T-helper 1 cell treated with Interleukin-12 subunit alpha and Interleukin-12 subunit beta and Interleukin-4 antibody, amounts not matched to agents 30 μg/mL and 1 μg/mL, for 36 hours (primary cell): ENCODE results near the gene HMGN1.
"Not testable (repeated sequence)": the region's sequence is repeated elsewhere in the genome, so short reads cannot be mapped to it uniquely, and the experiment has no call there.

Source experiments
- H3K27ac Mint-ChIP-seq: one replicate; pipeline ENCODE4 v1.8.0; 2021; ENCODE audit warnings: mild to moderate bottlenecking, mixed read lengths
- H3K27me3 Mint-ChIP-seq: one replicate; pipeline ENCODE4 v1.8.0; 2021; ENCODE audit warnings: low read depth, mixed read lengths
- H3K36me3 Mint-ChIP-seq: one replicate; pipeline ENCODE4 v1.8.0; 2021; ENCODE audit warnings: low read depth, mixed read lengths
- H3K4me1 Mint-ChIP-seq: one replicate; pipeline ENCODE4 v1.8.0; 2021; ENCODE audit warnings: low read depth, mixed read lengths
- H3K4me3 Mint-ChIP-seq: one replicate; pipeline ENCODE4 v1.8.0; 2021; ENCODE audit warnings: mild to moderate bottlenecking, moderate library complexity, mixed read lengths
- H3K9me3 Mint-ChIP-seq: one replicate; pipeline ENCODE4 v1.8.0; 2021; ENCODE audit warnings: mixed read lengths

Gene HMGN1, protein sequence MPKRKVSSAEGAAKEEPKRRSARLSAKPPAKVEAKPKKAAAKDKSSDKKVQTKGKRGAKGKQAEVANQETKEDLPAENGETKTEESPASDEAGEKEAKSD

DNA sequence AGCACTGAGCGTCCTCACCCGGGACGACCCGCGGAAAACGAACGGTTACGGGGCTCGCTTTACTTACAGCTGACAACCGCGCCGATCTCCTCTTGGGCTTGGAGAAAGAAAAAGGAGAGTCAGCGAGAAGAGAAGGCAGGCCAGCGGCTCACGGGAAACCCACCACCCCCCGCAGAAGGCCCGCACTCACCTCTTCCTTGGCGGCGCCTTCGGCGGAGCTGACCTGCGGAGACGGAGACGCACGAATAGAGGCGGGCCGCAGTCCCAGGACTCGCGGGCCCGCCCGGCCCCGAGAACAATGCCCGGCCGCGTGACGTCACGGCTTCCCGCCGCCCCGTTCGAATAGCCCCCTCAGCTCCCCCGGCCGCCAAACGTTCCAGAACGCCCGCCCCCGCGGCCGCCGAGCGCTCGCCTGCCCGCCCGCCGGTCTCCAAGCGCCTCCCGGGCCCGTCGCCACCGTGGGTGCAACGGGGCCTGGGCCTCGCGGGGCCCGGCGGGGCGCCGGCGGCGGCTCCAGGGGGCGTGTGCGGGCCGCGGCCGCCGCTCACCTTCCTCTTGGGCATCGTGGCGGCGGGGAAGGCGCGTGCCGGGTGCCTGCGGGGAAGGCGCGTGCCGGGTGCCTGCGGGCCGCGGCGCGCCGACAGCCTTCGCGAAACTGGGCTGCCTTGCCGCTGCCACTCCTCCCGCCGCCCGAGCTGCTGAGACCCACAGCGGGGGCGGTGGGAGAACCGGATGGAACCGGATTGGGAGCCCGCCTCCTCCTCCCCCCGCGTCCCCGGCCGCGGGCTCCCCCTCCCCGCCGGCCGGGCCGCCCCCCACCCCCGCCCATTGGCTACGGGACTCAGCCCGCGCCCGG, at the start of gene HMGN1:
Gene HMGN1 (minus strand): TSS at position 734 of the 856 bp plus-strand sequence. CDS start 171 bp downstream, at position 563.
- peak within 1 kb of the TSS; percentile 99 for H3K27ac Mint-ChIP-seq
- H3K4me1 Mint-ChIP-seq: peaks cover 42% of the 10 kb centered on the region
- H3K9me3 Mint-ChIP-seq: no peaks in the 10 kb centered on the region
- H3K27me3 Mint-ChIP-seq: peaks cover 6% of the 10 kb centered on the region
- peak within 1 kb of the TSS; percentile 96 for H3K4me3 Mint-ChIP-seq
- peaks cover 29% of the 10 kb centered on the region for H3K36me3 Mint-ChIP-seq

DNA sequence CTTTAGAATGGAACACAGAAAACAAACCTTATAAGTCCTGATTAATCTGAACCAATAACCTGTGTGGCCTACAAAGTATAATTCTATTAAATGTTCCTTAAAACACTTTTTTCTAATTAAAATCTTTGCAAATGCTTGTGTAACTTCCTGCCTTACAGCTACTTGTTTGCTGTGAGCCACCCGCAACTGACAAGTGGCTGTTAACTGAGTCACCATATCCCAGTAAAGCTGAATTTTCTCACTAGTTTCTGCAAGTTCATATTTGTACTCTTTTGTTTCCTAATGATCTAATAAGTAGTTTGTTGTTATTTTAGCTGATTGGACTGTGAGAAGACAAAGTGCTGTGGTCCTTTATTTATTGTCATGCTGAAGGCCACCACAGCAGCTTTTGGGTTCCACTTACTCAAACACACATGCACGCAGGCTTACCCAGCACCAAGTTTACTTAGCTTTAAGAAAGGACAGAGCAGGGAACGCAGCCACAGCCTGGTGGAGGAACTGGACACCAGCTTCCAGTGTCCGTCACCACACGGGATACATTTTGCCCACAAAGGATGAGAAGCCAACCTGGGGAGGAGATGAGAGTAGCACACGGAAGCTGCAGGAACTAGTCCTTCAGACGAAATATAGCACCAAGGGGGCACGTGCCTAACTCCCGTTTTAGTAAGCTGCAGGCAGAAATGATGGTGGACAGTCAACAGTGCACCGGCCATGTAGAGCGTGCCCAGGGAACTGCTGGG, 48.9 kb upstream of the HMGN1 start:
- no peak overlapping the region for H3K27ac Mint-ChIP-seq
- H3K27me3 Mint-ChIP-seq: no peaks in the 10 kb centered on the region
- no peak overlapping the region for H3K4me3 Mint-ChIP-seq
- no peaks in the 10 kb centered on the region for H3K4me1 Mint-ChIP-seq
- no peaks in the 10 kb centered on the region for H3K9me3 Mint-ChIP-seq
- H3K36me3 Mint-ChIP-seq: peaks cover 9% of the 10 kb centered on the region

DNA sequence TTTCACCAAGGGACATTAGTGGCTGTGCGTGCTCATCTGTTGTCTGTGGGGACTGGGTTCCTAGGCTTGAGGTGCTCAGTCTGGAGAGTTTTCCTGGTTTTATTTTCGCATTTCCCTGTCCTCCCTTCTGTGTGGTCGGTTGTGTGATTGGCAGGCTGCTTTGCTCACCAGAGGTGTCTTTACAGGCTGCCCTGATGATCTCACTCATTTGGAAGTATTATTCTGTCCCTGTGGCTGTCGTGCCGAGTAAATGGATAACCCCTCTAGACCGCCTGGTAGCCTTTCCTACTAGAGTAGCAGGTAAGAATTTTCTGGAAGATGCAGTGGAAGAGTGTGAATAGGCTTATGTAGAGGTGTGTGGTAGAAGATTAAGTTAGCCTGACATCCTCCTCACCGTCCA, 44.1 kb upstream of the HMGN1 start:
- no peak overlapping the region for H3K27ac Mint-ChIP-seq
- no peaks in the 10 kb centered on the region for H3K9me3 Mint-ChIP-seq
- peaks cover 12% of the 10 kb centered on the region for H3K4me1 Mint-ChIP-seq
- H3K27me3 Mint-ChIP-seq: no peaks in the 10 kb centered on the region
- peaks cover 14% of the 10 kb centered on the region for H3K36me3 Mint-ChIP-seq
- H3K4me3 Mint-ChIP-seq: no peak overlapping the region

DNA sequence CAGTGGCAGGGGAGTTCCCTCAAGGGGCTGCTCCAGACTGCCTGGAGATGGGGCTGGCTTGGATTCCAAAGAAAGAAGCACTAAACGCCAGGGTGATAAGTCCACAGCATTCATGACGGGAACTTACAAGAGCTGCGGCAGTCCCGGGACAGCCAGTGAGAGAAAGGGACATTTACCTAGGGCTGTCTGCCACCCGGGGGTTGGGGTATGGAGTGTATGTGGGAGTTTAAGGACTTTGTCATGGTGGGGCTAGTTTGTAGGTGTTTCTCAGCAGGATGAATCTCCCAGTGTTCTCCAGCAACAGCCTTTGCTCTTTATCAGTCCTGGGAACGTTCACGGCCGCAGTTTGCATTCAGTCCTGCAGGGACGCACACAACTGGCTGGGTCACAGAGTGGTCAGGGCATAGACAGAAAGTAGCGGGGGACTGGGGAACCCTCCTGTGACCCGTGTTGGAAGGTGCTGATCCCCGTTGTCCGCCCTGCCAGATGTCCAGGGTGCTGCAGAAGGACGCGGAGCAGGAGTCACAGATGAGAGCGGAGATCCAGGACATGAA, 41.4 kb upstream of the HMGN1 start:
- Mint-ChIP-seq H3K4me3 (no peak overlapping the region), H3K4me1 (peaks cover 19% of the 10 kb centered on the region), H3K27me3 (no peaks in the 10 kb centered on the region), H3K9me3 (no peaks in the 10 kb centered on the region), H3K27ac (no peak overlapping the region), H3K36me3 (peaks cover 9% of the 10 kb centered on the region)

DNA sequence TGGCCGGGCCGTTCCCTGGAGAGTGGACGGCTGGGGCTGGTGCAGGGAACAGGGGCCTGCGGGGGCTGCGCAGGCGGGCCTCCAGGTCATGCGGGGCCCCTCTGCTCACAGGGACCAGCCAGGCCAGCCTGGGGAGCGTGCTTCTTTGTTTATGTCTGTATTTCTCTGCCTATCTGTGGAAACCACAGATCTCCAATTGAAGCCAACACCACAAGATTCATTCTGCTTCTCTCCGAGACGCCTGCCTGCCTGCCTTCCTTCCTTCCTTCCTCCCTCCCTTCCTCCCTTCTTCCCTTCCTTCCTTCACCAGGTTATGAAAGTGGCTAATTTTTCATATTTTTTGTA, 39.9 kb upstream of the HMGN1 start:
- Mint-ChIP-seq H3K4me1 (peaks cover 24% of the 10 kb centered on the region), H3K27me3 (no peaks in the 10 kb centered on the region), H3K9me3 (no peaks in the 10 kb centered on the region), H3K4me3 (peak overlapping the region; percentile 49), H3K36me3 (peaks cover 7% of the 10 kb centered on the region), H3K27ac (no peak overlapping the region)

DNA sequence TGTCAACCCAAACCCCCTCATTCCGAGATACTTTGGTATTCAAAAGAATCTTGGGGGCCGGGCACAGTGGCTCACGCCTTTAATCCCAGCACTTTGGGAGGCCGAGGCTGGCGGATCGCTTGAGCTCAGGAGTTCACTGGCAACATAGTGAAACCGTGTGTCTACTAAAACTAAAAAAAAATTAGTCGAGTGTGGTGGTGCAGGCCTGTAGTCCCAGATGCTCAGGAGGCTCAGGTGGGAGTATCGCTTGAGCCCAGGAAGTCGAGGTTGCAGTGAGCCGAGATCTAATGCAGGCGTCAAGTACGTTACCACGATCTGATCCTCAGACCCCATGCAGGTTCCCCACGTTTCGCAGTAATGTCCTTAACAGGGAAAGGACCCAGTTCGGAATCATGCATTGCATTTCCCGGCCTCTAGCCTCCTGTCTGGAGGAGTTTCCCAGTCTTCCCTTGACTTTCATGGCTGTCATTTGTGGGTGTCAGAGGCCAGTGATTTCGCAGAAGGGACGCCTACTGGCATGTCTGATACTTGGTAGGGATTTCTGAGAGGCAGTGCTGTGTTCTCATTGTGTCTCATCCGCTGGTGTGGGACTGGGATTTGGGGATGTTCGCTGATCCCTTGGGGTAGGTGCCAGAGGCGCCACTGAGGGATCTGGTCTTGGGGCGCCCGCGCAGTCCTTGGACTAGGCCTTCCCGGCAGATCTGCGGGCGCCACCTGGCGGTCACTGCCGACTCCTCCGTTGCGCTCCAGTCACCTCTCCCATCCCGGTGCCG, 39.3 kb upstream of the HMGN1 start:
- Mint-ChIP-seq H3K4me3 (peak overlapping the region; percentile 84), H3K4me1 (peaks cover 24% of the 10 kb centered on the region), H3K9me3 (no peaks in the 10 kb centered on the region), H3K36me3 (peaks cover 7% of the 10 kb centered on the region), H3K27me3 (no peaks in the 10 kb centered on the region), H3K27ac (peak overlapping the region; percentile 84)

DNA sequence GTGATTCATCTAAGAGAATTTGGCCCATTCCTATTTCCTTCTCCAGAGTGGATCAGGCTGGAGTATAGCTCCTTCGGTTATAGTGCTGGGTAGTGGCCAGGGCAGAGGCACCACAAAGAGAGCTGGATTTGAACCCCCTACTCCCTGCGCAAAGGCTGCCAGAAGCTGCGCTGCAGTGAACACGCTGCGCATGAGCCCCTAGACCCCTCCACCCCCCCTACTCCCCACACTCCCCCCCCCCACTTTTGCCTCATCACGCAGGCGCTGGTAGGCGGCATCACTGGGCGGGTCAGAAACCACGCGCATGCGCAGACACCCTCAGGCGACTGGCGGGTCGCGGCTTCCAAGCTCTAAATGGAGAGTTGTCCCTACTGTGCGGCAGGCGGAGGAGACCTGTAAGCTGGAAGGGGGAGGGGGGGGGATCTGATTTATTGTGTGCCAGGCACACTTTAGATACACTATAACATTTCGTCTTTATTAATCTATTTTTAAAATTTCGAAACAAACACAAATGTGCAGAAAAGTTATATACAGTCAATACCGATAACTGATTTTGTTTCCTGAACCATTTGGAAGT, 38.7 kb upstream of the HMGN1 start:
- H3K4me1 Mint-ChIP-seq: peaks cover 24% of the 10 kb centered on the region
- H3K27me3 Mint-ChIP-seq: no peaks in the 10 kb centered on the region

DNA sequence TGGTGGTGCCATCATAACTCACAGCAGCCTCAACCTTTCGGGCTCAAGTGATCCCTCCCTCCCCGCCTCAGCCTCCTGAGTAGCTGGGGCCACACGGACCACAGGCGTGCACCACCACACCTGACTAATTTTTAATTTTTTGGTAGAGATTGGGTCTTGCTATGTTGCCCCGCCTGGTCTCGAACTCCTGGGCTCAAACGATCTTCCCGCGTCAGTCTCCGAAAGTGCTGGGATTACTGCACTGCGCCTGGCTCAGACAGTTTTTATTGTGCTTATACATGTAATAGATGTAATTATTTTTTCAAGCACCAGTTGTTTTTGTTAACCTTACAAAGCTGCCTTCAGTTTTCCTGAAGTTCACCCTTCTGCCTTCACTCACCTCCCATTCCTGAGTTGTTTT, 38.0 kb upstream of the HMGN1 start:
- peaks cover 26% of the 10 kb centered on the region for H3K4me1 Mint-ChIP-seq
- H3K27ac Mint-ChIP-seq: no peak overlapping the region
- no peaks in the 10 kb centered on the region for H3K27me3 Mint-ChIP-seq

More for the DNA sequence above, 38.7 kb upstream of the HMGN1 start:
- Mint-ChIP-seq H3K27ac (peak overlapping the region; percentile 84), H3K4me3 (peak overlapping the region; percentile 84), H3K9me3 (no peaks in the 10 kb centered on the region), H3K36me3 (peaks cover 3% of the 10 kb centered on the region)

DNA sequence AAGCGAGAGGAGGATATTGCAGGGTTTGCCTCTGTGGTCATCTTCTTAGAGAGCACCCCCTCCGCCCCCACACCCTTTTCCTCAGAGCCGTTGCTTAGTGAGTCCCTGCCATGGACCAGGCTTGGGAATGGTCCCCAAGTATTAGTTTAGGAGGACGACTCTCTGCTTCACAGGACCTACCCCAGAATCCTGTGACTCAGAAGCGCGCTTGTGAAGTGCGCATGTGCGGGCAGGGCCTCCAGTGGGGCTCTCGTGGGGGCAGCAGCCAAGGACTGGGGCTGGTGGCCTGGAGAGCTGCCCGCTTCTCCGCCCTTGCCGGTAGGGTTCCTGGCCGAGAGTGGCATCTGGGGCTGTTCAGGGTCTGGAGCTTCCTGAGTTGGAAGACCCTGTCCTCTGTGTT, 37.3 kb upstream of the HMGN1 start:
- peak overlapping the region; percentile 77 for H3K27ac Mint-ChIP-seq
- H3K4me3 Mint-ChIP-seq: peak overlapping the region; percentile 54
- no peaks in the 10 kb centered on the region for H3K9me3 Mint-ChIP-seq
- no peaks in the 10 kb centered on the region for H3K27me3 Mint-ChIP-seq
- peaks cover 28% of the 10 kb centered on the region for H3K4me1 Mint-ChIP-seq
- H3K36me3 Mint-ChIP-seq: peaks cover 6% of the 10 kb centered on the region

More for the DNA sequence above, 38.0 kb upstream of the HMGN1 start:
- Mint-ChIP-seq H3K9me3 (no peaks in the 10 kb centered on the region), H3K36me3 (peaks cover 6% of the 10 kb centered on the region), H3K4me3 (peak overlapping the region; percentile 84)

DNA sequence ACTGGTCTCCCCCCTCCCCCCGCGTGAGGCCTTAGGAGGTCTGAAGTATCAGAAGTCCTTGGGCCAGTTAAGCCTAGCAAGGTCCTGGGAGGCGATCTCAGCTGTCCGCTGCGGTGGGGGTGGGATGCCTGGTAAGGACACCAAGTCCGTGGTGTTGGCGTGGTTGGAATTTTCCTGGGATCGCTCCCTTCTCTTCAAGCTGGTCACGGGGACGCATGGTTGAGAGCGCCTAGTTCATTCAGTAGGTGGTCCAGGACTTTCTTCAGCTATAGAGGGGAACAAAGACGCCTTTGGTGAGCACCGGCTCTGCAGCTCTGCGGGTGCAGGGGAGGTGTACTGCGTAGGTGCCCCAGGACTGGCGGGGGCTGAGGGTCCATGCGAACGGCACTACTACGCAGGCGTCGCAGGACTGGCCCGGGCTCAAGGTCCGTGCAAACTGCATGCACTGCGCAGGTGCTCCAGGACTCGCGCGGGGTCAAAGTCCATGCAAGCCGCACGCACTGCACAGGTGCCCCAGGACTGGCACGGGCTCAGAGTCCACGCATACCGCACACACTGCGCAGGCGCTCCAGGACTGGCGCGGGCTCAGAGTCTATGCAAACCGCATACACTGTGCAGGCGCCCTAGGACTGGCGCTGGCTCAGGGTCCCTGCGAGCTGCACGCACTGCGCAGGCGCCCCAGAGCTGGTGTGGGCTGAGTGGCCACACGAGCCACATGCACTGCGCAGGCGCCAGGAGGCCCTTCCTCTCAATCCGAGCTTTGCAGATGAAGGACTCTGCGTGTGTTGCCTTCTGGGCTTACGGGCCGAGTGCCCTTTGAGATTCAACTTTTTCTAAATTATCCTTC, 36.6 kb upstream of the HMGN1 start:
- H3K4me1 Mint-ChIP-seq: peaks cover 32% of the 10 kb centered on the region
- no peaks in the 10 kb centered on the region for H3K9me3 Mint-ChIP-seq
- no peaks in the 10 kb centered on the region for H3K27me3 Mint-ChIP-seq
- H3K4me3 Mint-ChIP-seq: peak overlapping the region; percentile 54
- H3K27ac Mint-ChIP-seq: peak overlapping the region; percentile 77
- H3K36me3 Mint-ChIP-seq: peaks cover 5% of the 10 kb centered on the region

DNA sequence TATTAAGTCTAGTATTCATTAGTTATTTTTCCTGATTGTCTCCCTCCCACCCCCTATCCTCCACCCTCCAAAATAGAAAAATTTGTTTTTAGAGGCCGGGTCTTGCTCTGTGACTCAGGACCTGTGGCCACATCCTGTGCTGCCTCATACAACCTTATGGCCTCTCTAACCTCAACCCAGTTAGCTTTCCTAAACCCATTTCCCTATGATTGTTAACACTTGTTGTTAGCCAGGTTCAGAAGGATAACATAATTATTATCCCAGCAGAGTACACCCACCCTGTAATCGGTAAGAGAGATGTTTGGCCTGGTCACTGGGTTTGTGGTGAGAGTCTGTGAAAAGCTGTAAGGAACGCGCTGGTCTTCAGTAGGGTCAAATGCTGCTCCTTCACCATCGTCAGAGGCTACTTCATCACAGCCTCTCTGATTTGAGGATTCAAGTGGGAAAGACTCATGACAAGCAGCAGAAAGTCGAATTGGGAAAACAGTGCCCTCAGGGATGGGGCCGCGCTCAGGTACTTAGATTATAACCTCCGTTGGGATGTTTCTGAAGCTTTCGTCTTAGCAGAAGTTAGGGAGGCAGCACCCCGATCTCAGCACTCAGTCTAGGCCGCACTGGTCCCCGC, 35.9 kb upstream of the HMGN1 start:
- H3K4me1 Mint-ChIP-seq: peaks cover 32% of the 10 kb centered on the region
- H3K36me3 Mint-ChIP-seq: peaks cover 3% of the 10 kb centered on the region
- peak overlapping the region; percentile 28 for H3K27ac Mint-ChIP-seq

DNA sequence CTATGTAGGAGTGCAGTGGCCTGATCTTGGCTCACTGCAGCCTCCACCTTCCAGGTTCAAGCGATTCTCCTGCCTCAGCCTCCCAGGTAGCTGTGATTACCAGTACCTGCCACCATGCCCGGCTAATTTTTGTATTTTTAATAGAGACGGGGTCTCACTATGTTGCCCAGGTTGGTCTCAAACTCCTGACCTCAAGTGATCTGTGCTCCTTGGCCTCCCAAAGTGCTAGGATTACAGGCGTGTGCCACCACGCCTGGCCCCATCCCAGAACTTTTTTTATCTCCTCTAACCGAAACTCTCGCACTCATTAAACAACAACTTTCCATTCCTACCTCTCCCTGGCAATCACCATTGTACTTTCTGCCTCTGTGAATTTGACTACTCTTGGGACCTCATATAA, 33.2 kb upstream of the HMGN1 start:
- peak overlapping the region; percentile 33 for H3K4me3 Mint-ChIP-seq
- H3K27ac Mint-ChIP-seq, H3K36me3 Mint-ChIP-seq, H3K9me3 Mint-ChIP-seq, H3K27me3 Mint-ChIP-seq: not testable (repeated sequence)
- H3K4me1 Mint-ChIP-seq: peaks cover 20% of the 10 kb centered on the region

More for the DNA sequence above, 35.9 kb upstream of the HMGN1 start:
- Mint-ChIP-seq H3K4me3 (peak overlapping the region; percentile 3), H3K27me3 (no peaks in the 10 kb centered on the region), H3K9me3 (no peaks in the 10 kb centered on the region)

DNA sequence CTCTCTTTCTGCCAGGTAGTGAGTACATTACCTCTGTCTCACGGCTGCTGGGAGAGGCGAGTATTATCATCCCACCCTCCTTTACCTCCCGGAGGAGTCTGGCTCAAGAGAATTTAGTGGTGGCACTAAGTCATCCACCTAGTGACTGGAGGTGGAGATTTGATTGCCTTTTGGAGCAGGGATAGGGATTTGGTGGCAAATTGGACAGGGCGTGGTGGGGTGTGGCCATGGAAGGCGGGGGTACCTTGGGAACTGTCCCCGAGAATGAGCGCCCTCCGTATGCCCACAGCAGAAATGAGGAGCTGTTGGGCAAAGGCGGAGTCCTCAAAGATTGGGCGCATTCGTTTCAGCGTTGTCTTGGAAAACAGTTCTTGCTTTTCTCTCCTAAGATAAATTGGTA, 32.1 kb upstream of the HMGN1 start:
- Mint-ChIP-seq H3K4me1 (peaks cover 20% of the 10 kb centered on the region), H3K36me3 (peaks cover 3% of the 10 kb centered on the region), H3K9me3 (no peaks in the 10 kb centered on the region), H3K4me3 (peak overlapping the region; percentile 90), H3K27me3 (peaks cover 6% of the 10 kb centered on the region), H3K27ac (peak overlapping the region; percentile 71)
